Retinal pigment epithelial cell (primary cell): ENCODE results near the gene PIMREG.

ENCODE experiments used
- DNase-seq: peaks from one replicate; pipeline ENCODE4 v3.0.0-alpha.2; 2010; ENCODE audit warnings: low read depth
- H3K4me3 ChIP-seq: 2 replicates; pipeline ENCODE4 v1.5.1; 2011; ENCODE audit warnings: mild to moderate bottlenecking, low read length, control low read depth, moderate library complexity
- CTCF ChIP-seq: conservative IDR thresholded peaks from 2 replicates; pipeline ENCODE4 v1.5.1; 2011; ENCODE audit warnings: low read depth, low read length, control low read depth, inconsistent platforms

Gene PIMREG

GRCh38 chr17:6437466-6437865 is 6.8 kb upstream of the PIMREG start:
- no peak for TF ChIP-seq CTCF
- no peak overlapping the region for H3K4me3 ChIP-seq
- no peak for DNase-seq

- no peak for DNase-seq
- H3K4me3 ChIP-seq = no peak overlapping the region
- no peak for TF ChIP-seq CTCF
Measured at GRCh38 chr17:6437956-6438355, 6.3 kb upstream of the PIMREG start.

GRCh38 chr17:6439951-6440350 is 4.3 kb upstream of the PIMREG start:
- TF ChIP-seq CTCF = no peak
- H3K4me3 ChIP-seq = no peak overlapping the region
- no peak for DNase-seq

GRCh38 chr17:6442775-6443174 is 1.5 kb upstream of the PIMREG start:
- TF ChIP-seq CTCF = no peak
- no peak for DNase-seq
- no peak overlapping the region for H3K4me3 ChIP-seq

- no peak for DNase-seq
- peak overlapping the region; percentile 76 for H3K4me3 ChIP-seq
- no peak for TF ChIP-seq CTCF
Measured at GRCh38 chr17:6444571-6445335, 498 bp downstream of the PIMREG start.

GRCh38 chr17:6446516-6447100 is 2.4 kb downstream of the PIMREG start:
- no peak overlapping the region for H3K4me3 ChIP-seq
- TF ChIP-seq CTCF = no peak
- no peak for DNase-seq

GRCh38 chr17:6448473-6448872 is 4.2 kb downstream of the PIMREG start:
- H3K4me3 ChIP-seq = no peak overlapping the region
- DNase-seq = no peak

More at GRCh38 chr17:6448473-6448872, 4.2 kb downstream of the PIMREG start:
- TF ChIP-seq CTCF = no peak
